ENCODE results near the gene ZNF512B.

DNA sequence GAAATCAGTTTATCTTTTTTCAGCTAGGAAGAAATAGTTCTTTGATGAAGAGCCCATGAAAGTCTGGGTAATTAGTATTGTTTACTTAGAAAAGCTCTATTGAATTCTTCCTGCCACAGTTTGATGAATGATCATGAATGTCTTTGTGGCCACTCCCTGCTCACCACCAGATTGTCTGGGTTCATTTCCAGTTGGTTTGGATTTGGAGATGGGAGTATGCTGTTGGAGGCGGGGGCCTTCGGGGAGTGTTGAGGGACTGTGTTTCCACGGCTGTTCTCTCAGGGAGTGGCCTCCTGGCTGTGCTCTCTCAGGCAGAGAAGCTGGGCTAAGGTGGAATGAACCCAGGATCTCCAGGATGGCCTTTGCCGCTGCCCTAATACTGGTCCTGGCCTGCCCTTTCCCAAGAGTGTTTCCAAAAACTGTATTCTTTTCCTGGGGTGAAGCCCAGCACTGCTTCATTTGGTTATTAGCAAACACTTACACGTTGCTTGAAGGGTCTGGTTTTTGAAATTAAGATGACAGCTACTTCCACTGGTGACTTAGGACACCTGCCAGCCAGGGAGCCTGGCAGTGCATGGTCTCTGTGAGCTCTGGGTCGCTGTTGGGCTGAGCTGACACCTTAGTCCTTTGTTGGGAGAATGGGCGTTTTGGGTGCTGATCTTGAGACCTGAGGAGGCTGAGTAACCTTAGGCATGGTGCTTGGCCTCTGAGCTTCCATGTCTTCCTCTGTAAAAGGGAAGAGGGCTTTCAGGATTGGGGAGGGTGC is 34.4 kb upstream of the ZNF512B start:
- TF ChIP-seq POLR2A (IDR thresholded peaks at IDR 0.05): no peak
- TF ChIP-seq CTCF (IDR thresholded peaks at IDR 0.05): no peak
